ENCODE results near the gene CUTC. TPM values are rescaled to one million over a fixed set of nuclear protein-coding genes. Genes with fewer than 3 reads are reported as not detected.

Gene CUTC
- 29.9 and 37.1 TPM in 2 replicates for total RNA-seq (2014; rRNA removed; shearing (Covaris generic))
- 41.6 and 42.9 TPM in 2 replicates for total RNA-seq (2022)
- Bru-seq, nascent RNA: percentile 79 among the genes with signal in this experiment
- percentile 66 among the genes with signal in this experiment for BruChase-seq, experiment 1, labeled RNA remaining after a 6-hour chase
- BruChase-seq, experiment 2, labeled RNA remaining after a 2-hour chase: percentile 72 among the genes with signal in this experiment
- long read RNA-seq, transcript CUTC-203 (8 exons, 831 nt): minor isoform, 9 of 73 reads
- long read RNA-seq, transcript CUTC-202 (9 exons, 1,346 nt): major isoform, 39 of 73 reads
- long read RNA-seq, partial matches to known transcripts: 2 of 73 reads
- long read RNA-seq, other reads (novel, unspliced or antisense): 23 of 73 reads

DNA sequence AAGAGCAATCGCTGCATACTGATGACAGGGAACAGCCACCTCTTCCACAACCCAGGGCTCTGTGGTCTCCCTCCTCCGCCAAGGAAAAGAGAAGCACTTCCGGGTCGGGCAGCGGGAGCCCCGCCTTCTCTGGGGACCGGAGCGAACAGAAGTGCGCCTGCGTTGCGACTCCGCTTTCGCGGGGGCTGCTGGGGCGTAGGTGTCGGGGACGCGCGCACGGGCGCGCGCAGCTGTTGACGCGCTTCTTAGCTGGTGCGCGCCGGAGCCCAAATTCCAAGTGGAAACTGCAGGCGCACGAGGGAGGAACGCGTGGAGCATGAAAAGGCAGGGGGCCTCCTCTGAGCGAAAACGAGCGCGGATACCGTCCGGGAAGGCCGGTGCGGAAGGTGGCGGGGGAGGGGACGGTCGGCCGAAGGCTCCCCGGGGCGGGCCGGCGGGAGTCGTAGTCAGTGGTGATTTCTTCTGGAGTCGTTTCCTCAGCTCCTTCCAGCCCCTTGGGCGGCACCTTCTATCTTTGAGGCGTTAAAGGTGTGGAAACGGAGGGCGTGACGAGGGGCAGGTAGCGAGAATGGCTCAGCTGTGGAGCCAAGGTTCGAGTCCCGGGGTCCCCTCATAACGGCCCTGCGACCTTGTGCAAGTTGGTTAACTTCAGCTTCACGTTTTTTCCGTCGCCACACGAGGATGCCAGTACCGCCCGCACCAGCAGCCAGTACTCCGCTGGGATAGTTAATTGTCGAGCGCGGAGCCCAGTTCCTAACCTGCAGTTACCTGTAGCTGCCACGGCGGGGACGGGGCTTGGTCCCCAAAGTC, at the start of gene CUTC, which contains the start of gene COX15:
CUTC (plus strand) TSS at position 202 of the 810 bp plus-strand sequence; CDS start at position 317, 115 bp downstream.
COX15 (minus strand) TSS at position 95 of the 810 bp plus-strand sequence; CDS start at position 17, 78 bp downstream.
- intact Hi-C loops (cut with micrococcal nuclease; ENCODE audit: unreplicated experiment): loop anchor here (2.0 to 10.0 kb wide), 5 partner anchors 47 to 297 kb away; partner anchors contain the start of genes ENTPD7, GOT1 and SLC25A28
- POLR2A ChIA-PET: interaction anchor here (0.6 to 3.6 kb wide), 10 partner anchors 9 to 1339 kb away, joined by 3 to 17 read pairs (median 4); partner anchors contain the start of gene ENTPD7
- no TSS peak for BruUV-seq (replicated peaks)
- Histone ChIP-seq H4K20me1 (ENCODE audit: insufficient read depth, low read length) (no peaks in the 10 kb centered on the region), H3K79me2 (ENCODE audit: insufficient read depth, low read depth, low read length) (peaks cover 38% of the 10 kb centered on the region; the same call in 1 of the 2 replicates), H3K4me2 (ENCODE audit: low read length) (peak within 1 kb of the TSS; percentile 75), H3K9me3 (ENCODE audit: low read length) (no peaks in the 10 kb centered on the region), H3K27ac (ENCODE audit: low read depth, low read length, poor library complexity, severe bottlenecking) (peak within 1 kb of the TSS; percentile 74), H2AFZ (ENCODE audit: low read length) (peak within 1 kb of the TSS; percentile 85), H3K4me3 (ENCODE audit: low read depth, low read length, poor library complexity, severe bottlenecking) (peak within 1 kb of the TSS; percentile 78), H3K9me2 (ENCODE audit: insufficient read depth, low read length) (no peaks in the 10 kb centered on the region), H3K36me3 (ENCODE audit: insufficient read depth, low read length) (peaks cover 26% of the 10 kb centered on the region), H3K4me1 (ENCODE audit: insufficient read depth, low read length, poor library complexity, severe bottlenecking) (peaks cover 18% of the 10 kb centered on the region)
- CTCF ChIA-PET (ENCODE audit: unreplicated experiment): interaction anchor here (0.5 to 0.8 kb wide), 5 partner anchors 70 to 638 kb away, joined by 3 to 9 read pairs (median 4); no protein-coding TSS in a partner anchor
- DNase-seq (ENCODE audit: low spot score): peak; percentile 96
- TF ChIP-seq CTCF (conservative IDR thresholded peaks at IDR 0.05; ENCODE audit: low read length): no peak; the same call in 1 of the 2 replicates
- no peak for TF ChIP-seq EZH2phosphoT487 (IDR thresholded peaks at IDR 0.05; ENCODE audit: borderline replicate concordance, low read depth, low read length)

DNA sequence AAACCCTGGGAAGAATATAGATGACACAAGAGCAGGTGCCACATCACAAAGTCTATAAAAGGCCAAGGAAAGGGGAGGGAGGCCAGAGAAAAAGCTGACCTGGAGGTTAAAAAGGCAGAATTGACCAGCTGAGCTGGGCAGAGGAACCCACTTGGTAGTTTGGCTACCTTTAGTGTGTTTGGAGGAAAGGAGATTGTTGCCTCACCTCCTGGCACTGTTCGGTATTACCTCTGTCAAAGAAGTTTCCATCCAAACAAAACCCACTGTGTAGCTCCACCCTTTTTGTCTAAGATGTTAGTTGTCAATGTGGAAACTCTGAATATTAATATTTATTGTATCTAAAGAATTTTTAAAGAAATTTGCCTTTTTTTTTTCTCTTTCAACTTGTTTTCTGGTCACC, 49.3 kb upstream of the CUTC start:
- Histone ChIP-seq H3K9me2 (ENCODE audit: insufficient read depth, low read length) (no peaks in the 10 kb centered on the region), H3K4me1 (ENCODE audit: insufficient read depth, low read length, poor library complexity, severe bottlenecking) (peaks cover 10% of the 10 kb centered on the region), H3K27ac (ENCODE audit: low read depth, low read length, poor library complexity, severe bottlenecking) (no peak overlapping the region), H3K4me3 (ENCODE audit: low read depth, low read length, poor library complexity, severe bottlenecking) (no peak overlapping the region), H3K4me2 (ENCODE audit: low read length) (no peak overlapping the region), H4K20me1 (ENCODE audit: insufficient read depth, low read length) (no peaks in the 10 kb centered on the region), H3K9me3 (ENCODE audit: low read length) (no peaks in the 10 kb centered on the region), H3K36me3 (ENCODE audit: insufficient read depth, low read length) (no peaks in the 10 kb centered on the region), H3K79me2 (ENCODE audit: insufficient read depth, low read depth, low read length) (no peaks in the 10 kb centered on the region), H2AFZ (ENCODE audit: low read length) (no peak overlapping the region)
- CTCF ChIA-PET (ENCODE audit: unreplicated experiment): no interaction called here
- POLR2A ChIA-PET: no interaction called here
- DNase-seq (ENCODE audit: low spot score): peak; percentile 6
- TF ChIP-seq EZH2phosphoT487 (IDR thresholded peaks at IDR 0.05; ENCODE audit: borderline replicate concordance, low read depth, low read length) (no peak), CTCF (conservative IDR thresholded peaks at IDR 0.05; ENCODE audit: low read length) (no peak)
- intact Hi-C loops (cut with micrococcal nuclease; ENCODE audit: unreplicated experiment): no loop called here
- BruUV-seq (replicated peaks): no TSS peak

All from OCI-LY7 (cell line).